ENCODE data around the gene LAMC1. TPM values are rescaled to one million over a fixed set of nuclear protein-coding genes. Genes with fewer than 3 reads are reported as not detected.

LAMC1 gene
- polyA plus RNA-seq, 1 of the 3 experiments (the other 2 are of a cell fraction): 101 TPM

GRCh38 chr1:183110326-183110880 is 87.2 kb downstream of the LAMC1 start:
- H3K9me3 ChIP-seq: no peaks in the 10 kb centered on the region
- H3K36me3 ChIP-seq (replicated peaks in 1 of 2; ENCODE audit: control insufficient read depth in 1 of 2, insufficient read depth in 2 of 2, low read length in 1 of 2): peaks cover 31 to 39% of the 10 kb centered on the region in 2 experiments
- 97% methylated on average over 8 of the region's 8 CpGs for WGBS (ENCODE audit: low lambda C conversion rate)
- H3K27me3 ChIP-seq (ENCODE audit: insufficient read depth): no peaks in the 10 kb centered on the region
- no peak for DNase-seq
- no peaks in the 10 kb centered on the region for H3K4me1 ChIP-seq (ENCODE audit: control insufficient read depth in 1 of 2, insufficient read depth in 2 of 2, low read depth in 1 of 2, low read length in 1 of 2)
- no peaks in the 10 kb centered on the region for H3K9me2 ChIP-seq
- peaks cover 9% of the 10 kb centered on the region for H4K20me1 ChIP-seq (ENCODE audit: insufficient read depth)
- H3K4me3 ChIP-seq (ENCODE audit: low read depth in 2 of 2, low read length in 1 of 2): no peak overlapping the region
- TF ChIP-seq FOXM1 (IDR thresholded peaks at IDR 0.05; ENCODE audit: low read depth) (no peak), MEF2A (IDR thresholded peaks at IDR 0.05; ENCODE audit: borderline replicate concordance, low read depth) (no peak), TAF1 (IDR thresholded peaks at IDR 0.05; ENCODE audit: borderline replicate concordance, low read depth, low read length) (no peak), MAX (IDR thresholded peaks at IDR 0.05; ENCODE audit: low read depth) (no peak), YY1 (IDR thresholded peaks at IDR 0.05; ENCODE audit: low read depth) (no peak)
- H3F3A ChIP-seq (replicated peaks; ENCODE audit: insufficient read depth): no peaks in the 10 kb centered on the region
- H3K79me2 ChIP-seq (ENCODE audit: insufficient read depth): peaks cover 48% of the 10 kb centered on the region; the same call in 1 of the 2 replicates
- H3K27ac ChIP-seq (ENCODE audit: low read depth in 2 of 2, low read length in 1 of 2): no peak overlapping the region
- no peak overlapping the region for H3K4me2 ChIP-seq
- ChIA-PET POLR2A (no interaction called here), CTCF (interaction anchor here (0.7 to 1.1 kb wide), 2 partner anchors 9 to 51 kb away, joined by 3 to 4 read pairs; no protein-coding TSS in a partner anchor)
- H3K9ac ChIP-seq: no peak overlapping the region
- H2AFZ ChIP-seq (ENCODE audit: low read depth): no peak overlapping the region

GRCh38 chr1:183114441-183114840 is 91.2 kb downstream of the LAMC1 start:
- Histone ChIP-seq H3K9me2 (no peaks in the 10 kb centered on the region), H3K4me2 (no peak overlapping the region), H2AFZ (ENCODE audit: low read depth) (no peak overlapping the region), H3K36me3 (replicated peaks in 1 of 2; ENCODE audit: control insufficient read depth in 1 of 2, insufficient read depth in 2 of 2, low read length in 1 of 2) (peaks cover 48 to 60% of the 10 kb centered on the region in 2 experiments), H3F3A (replicated peaks; ENCODE audit: insufficient read depth) (peaks cover 6% of the 10 kb centered on the region), H4K20me1 (ENCODE audit: insufficient read depth) (no peaks in the 10 kb centered on the region), H3K27ac (ENCODE audit: low read depth in 2 of 2, low read length in 1 of 2) (no peak overlapping the region), H3K4me1 (ENCODE audit: control insufficient read depth in 1 of 2, insufficient read depth in 2 of 2, low read depth in 1 of 2, low read length in 1 of 2) (no peaks in the 10 kb centered on the region), H3K9me3 (no peaks in the 10 kb centered on the region), H3K4me3 (ENCODE audit: low read depth in 2 of 2, low read length in 1 of 2) (no peak overlapping the region), H3K9ac (no peak overlapping the region), H3K27me3 (ENCODE audit: insufficient read depth) (no peaks in the 10 kb centered on the region), H3K79me2 (ENCODE audit: insufficient read depth) (peaks cover 21% of the 10 kb centered on the region; the same call in 1 of the 2 replicates)
- 99% methylated on average over 9 of the region's 9 CpGs for WGBS (ENCODE audit: low lambda C conversion rate)
- no peak for DNase-seq
- ChIA-PET POLR2A (no interaction called here), CTCF (no interaction called here)
- TF ChIP-seq RFX5 (IDR thresholded peaks at IDR 0.05; ENCODE audit: low read length) (no peak), SIN3A (IDR thresholded peaks at IDR 0.05; ENCODE audit: borderline replicate concordance, low read depth, low read length) (no peak)

- 84% methylated on average over 4 of the region's 4 CpGs for WGBS (ENCODE audit: low lambda C conversion rate)
- Histone ChIP-seq H3K27ac (ENCODE audit: low read depth in 2 of 2, low read length in 1 of 2) (no peak overlapping the region), H3K36me3 (replicated peaks in 1 of 2; ENCODE audit: control insufficient read depth in 1 of 2, insufficient read depth in 2 of 2, low read length in 1 of 2) (peaks cover 35 to 70% of the 10 kb centered on the region in 2 experiments), H3F3A (replicated peaks; ENCODE audit: insufficient read depth) (peaks cover 7% of the 10 kb centered on the region), H3K27me3 (ENCODE audit: insufficient read depth) (no peaks in the 10 kb centered on the region), H3K4me1 (ENCODE audit: control insufficient read depth in 1 of 2, insufficient read depth in 2 of 2, low read depth in 1 of 2, low read length in 1 of 2) (no peaks in the 10 kb centered on the region), H3K9me2 (no peaks in the 10 kb centered on the region), H3K4me2 (no peak overlapping the region), H3K9ac (no peak overlapping the region), H2AFZ (ENCODE audit: low read depth) (no peak overlapping the region), H3K9me3 (no peaks in the 10 kb centered on the region), H3K79me2 (ENCODE audit: insufficient read depth) (peaks cover 10% of the 10 kb centered on the region; the same call in 1 of the 2 replicates), H4K20me1 (ENCODE audit: insufficient read depth) (no peaks in the 10 kb centered on the region), H3K4me3 (ENCODE audit: low read depth in 2 of 2, low read length in 1 of 2) (no peak overlapping the region)
- no peak for TF ChIP-seq JUND (IDR thresholded peaks at IDR 0.05)
- no peak for TF ChIP-seq FOXJ3 (CRISPR knock-in tag; IDR thresholded peaks at IDR 0.05)
- no peak for TF ChIP-seq USF2 (IDR thresholded peaks at IDR 0.05; ENCODE audit: borderline replicate concordance, low read depth, low read length)
- TF ChIP-seq EP300 (IDR thresholded peaks at IDR 0.05; ENCODE audit: borderline replicate concordance in 1 of 2, low read depth in 1 of 2, low read length in 1 of 2): no peak
- no peak for TF ChIP-seq TEAD4 (IDR thresholded peaks at IDR 0.05; ENCODE audit: borderline replicate concordance, insufficient read depth)
- no peak for TF ChIP-seq ZBTB33 (IDR thresholded peaks at IDR 0.05; ENCODE audit: borderline replicate concordance, low read depth)
- no peak for TF ChIP-seq RCOR1 (IDR thresholded peaks at IDR 0.05; ENCODE audit: low read length)
- TF ChIP-seq GATA2 (CRISPR knock-in tag; IDR thresholded peaks at IDR 0.05): no peak
- TF ChIP-seq SMC3 (IDR thresholded peaks at IDR 0.05; ENCODE audit: low read depth, low read length): no peak
- no peak for TF ChIP-seq TCF12 (IDR thresholded peaks at IDR 0.05)
- no peak for TF ChIP-seq GABPA (IDR thresholded peaks at IDR 0.05; ENCODE audit: low read depth)
- no peak for TF ChIP-seq NFIC (IDR thresholded peaks at IDR 0.05; ENCODE audit: borderline replicate concordance)
- CTCF ChIA-PET: no interaction called here
- DNase-seq: no peak
- POLR2A ChIA-PET: no interaction called here
Observed at GRCh38 chr1:183116416-183116815, 93.2 kb downstream of the LAMC1 start.

Data from SK-N-SH (cell line).